SK-N-SH (cell line): ENCODE results near the gene ABCA1. TPM values are rescaled to one million over a fixed set of nuclear protein-coding genes. Genes with fewer than 3 reads are reported as not detected.
A peak's percentile ranks its signal among the peaks of the same experiment; 100 is the strongest.

Experiments
- CTCF ChIA-PET: fragments of 300-600, 350-600 bp; formaldehyde crosslinking; extraction: SDS; loops from one replicate; lab custom pipeline; 2021; lab: Yijun Ruan, JAX
- POLR2A ChIA-PET: fragments of 350-600 bp; sonication (Branson Sonifier 250); formaldehyde crosslinking; extraction: SDS; loops from one replicate; lab custom pipeline; 2020; ENCODE audit warnings: antibody characterized with exemption, inconsistent platforms; lab: Yijun Ruan, JAX
- DNase-seq: peaks from one replicate; pipeline ENCODE4 v3.0.0; 2012
- H2AFZ ChIP-seq: fragments of 200-600 bp; sonication (generic); 2 replicates; pipeline ENCODE4 v1.8.1; 2016; ENCODE audit warnings: antibody characterized with exemption, mild to moderate bottlenecking, low read depth
- H3F3A ChIP-seq: fragments of 200-600 bp; sonication (generic); replicated peaks from 2 replicates; pipeline ENCODE3; 2016; ENCODE audit warnings: antibody characterized with exemption, mild to moderate bottlenecking; ENCODE audit not compliant: insufficient read depth
- H3K27ac ChIP-seq, 2 experiments: fragments of 200-500 bp in 1 of 2; fragments of 200-600 bp in 1 of 2; sonication (Bioruptor generic) in 1 of 2; sonication (generic), shearing (Covaris generic) in 1 of 2; 2 replicates each; pipeline versions ENCODE4 v1.5.1 to v1.6.1; 2014 to 2016; ENCODE audit warnings: low read depth in 2 of 2, inconsistent platforms in 1 of 2, low read length in 1 of 2, mild to moderate bottlenecking in 1 of 2, mixed read lengths in 1 of 2
- H3K27me3 ChIP-seq: fragments of 200-600 bp; sonication (generic), shearing (Covaris generic); 2 replicates; pipeline ENCODE4 v1.6.1; 2016; ENCODE audit warnings: mixed run types; ENCODE audit not compliant: insufficient read depth
- H3K36me3 ChIP-seq, 2 experiments: fragments of 200-500 bp in 1 of 2; fragments of 200-600 bp in 1 of 2; sonication (Bioruptor generic) in 1 of 2; sonication (generic) in 1 of 2; replicated peaks in 1 of 2; 2 replicates each; pipeline versions ENCODE3 to v1.5.1; 2014 to 2016; ENCODE audit warnings: low read length in 1 of 2, mild to moderate bottlenecking in 1 of 2; ENCODE audit not compliant: insufficient read depth in 2 of 2, control insufficient read depth in 1 of 2
- H3K4me1 ChIP-seq, 2 experiments: fragments of 200-500 bp in 1 of 2; fragments of 200-600 bp in 1 of 2; sonication (Bioruptor generic) in 1 of 2; sonication (generic), shearing (Covaris generic) in 1 of 2; 2 replicates each; pipeline versions ENCODE4 v1.5.1 to v1.6.1; 2014 to 2016; ENCODE audit warnings: low read depth in 1 of 2, low read length in 1 of 2, mixed run types in 1 of 2; ENCODE audit not compliant: insufficient read depth in 2 of 2, control insufficient read depth in 1 of 2
- H3K4me2 ChIP-seq: fragments of 200-600 bp; sonication (generic), shearing (Covaris generic); 2 replicates; pipeline ENCODE4 v1.6.1; 2017; ENCODE audit warnings: mixed run types
- H3K4me3 ChIP-seq, 2 experiments: fragments of 200-500 bp in 1 of 2; fragments of 200-600 bp in 1 of 2; sonication (Bioruptor generic) in 1 of 2; sonication (generic), shearing (Covaris generic) in 1 of 2; 2 replicates each; pipeline versions ENCODE4 v1.5.1 to v1.8.1; 2014 to 2016; ENCODE audit warnings: low read depth in 2 of 2, inconsistent platforms in 1 of 2, low read length in 1 of 2, mild to moderate bottlenecking in 1 of 2, mixed read lengths in 1 of 2, moderate library complexity in 1 of 2
- H3K79me2 ChIP-seq: fragments of 200-600 bp; sonication (generic); 2 replicates; pipeline ENCODE4 v1.8.1; 2017; ENCODE audit warnings: mild to moderate bottlenecking; ENCODE audit not compliant: insufficient read depth
- H3K9ac ChIP-seq: fragments of 200-600 bp; sonication (generic); 2 replicates; pipeline ENCODE4 v1.6.1; 2017; ENCODE audit warnings: mixed run types
- H3K9me2 ChIP-seq: fragments of 200-600 bp; sonication (generic); 2 replicates; pipeline ENCODE4 v1.6.1; 2017; ENCODE audit warnings: mixed run types
- H3K9me3 ChIP-seq: fragments of 200-600 bp; sonication (generic); 2 replicates; pipeline ENCODE4 v1.6.1; 2017; ENCODE audit warnings: mixed run types, mild to moderate bottlenecking, moderate library complexity
- H4K20me1 ChIP-seq: fragments of 200-600 bp; sonication (generic); 2 replicates; pipeline ENCODE4 v1.6.1; 2017; ENCODE audit warnings: mild to moderate bottlenecking, mixed run types; ENCODE audit not compliant: insufficient read depth
- ELF1 ChIP-seq: IDR thresholded peaks from 2 replicates; pipeline ENCODE4 v1.4.0; 2012
- EP300 ChIP-seq, 2 experiments: IDR thresholded peaks; 2 replicates each; pipeline versions ENCODE4 v1.4.0 to v1.6.1; 2012; ENCODE audit warnings: borderline replicate concordance in 1 of 2, low read depth in 1 of 2, low read length in 1 of 2
- FOSL2 ChIP-seq: IDR thresholded peaks from 2 replicates; pipeline ENCODE4 v1.4.0; 2012; ENCODE audit warnings: low read depth, mild to moderate bottlenecking, moderate library complexity, borderline replicate concordance
- FOXJ3 ChIP-seq: sonication (generic); formaldehyde crosslinking; IDR thresholded peaks from 2 replicates; pipeline ENCODE4 v1.5.1; 2020; ENCODE audit warnings: mild to moderate bottlenecking, missing genetic modification reagents
- FOXM1 ChIP-seq: IDR thresholded peaks from 2 replicates; pipeline ENCODE4 v1.4.0; 2012; ENCODE audit warnings: low read depth, mild to moderate bottlenecking
- GATA2 ChIP-seq: sonication (generic); formaldehyde crosslinking; IDR thresholded peaks from 2 replicates; pipeline ENCODE4 v1.5.0; 2020; ENCODE audit warnings: mild to moderate bottlenecking, missing genetic modification reagents
- JUND ChIP-seq: IDR thresholded peaks from 2 replicates; pipeline ENCODE4 v1.4.0; 2012
- NFIC ChIP-seq: IDR thresholded peaks from 2 replicates; pipeline ENCODE4 v1.4.0; 2012; ENCODE audit warnings: borderline replicate concordance
- RAD21 ChIP-seq: IDR thresholded peaks from 2 replicates; pipeline ENCODE4 v1.6.1; 2012; ENCODE audit warnings: mild to moderate bottlenecking, low read length
- RCOR1 ChIP-seq: fragments of 150-350 bp; IDR thresholded peaks from 2 replicates; pipeline ENCODE4 v1.6.1; 2017; ENCODE audit warnings: antibody characterized with exemption, low read length
- RXRA ChIP-seq: IDR thresholded peaks from 2 replicates; pipeline ENCODE4 v1.4.0; 2012; ENCODE audit warnings: low read depth, mild to moderate bottlenecking, borderline replicate concordance
- SIN3A ChIP-seq: IDR thresholded peaks from 2 replicates; pipeline ENCODE4 v1.6.1; 2012; ENCODE audit warnings: low read depth, mild to moderate bottlenecking, low read length, moderate library complexity, borderline replicate concordance
- SMC3 ChIP-seq: IDR thresholded peaks from 2 replicates; pipeline ENCODE4 v1.6.1; 2012; ENCODE audit warnings: low read depth, low read length, improper control_type of control experiment
- TAF1 ChIP-seq: IDR thresholded peaks from 2 replicates; pipeline ENCODE4 v1.6.1; 2012; ENCODE audit warnings: low read depth, mild to moderate bottlenecking, low read length, moderate library complexity, borderline replicate concordance
- TCF12 ChIP-seq: IDR thresholded peaks from 2 replicates; pipeline ENCODE4 v1.4.0; 2012
- TEAD4 ChIP-seq: IDR thresholded peaks from 2 replicates; pipeline ENCODE4 v1.4.0; 2012; ENCODE audit warnings: mild to moderate bottlenecking, borderline replicate concordance; ENCODE audit not compliant: insufficient read depth
- WGBS: methylation state at CpG from one replicate; pipeline ENCODE4 v1.1.6; 2017; ENCODE audit warnings: low lambda C conversion rate; 5-methylcytosine and 5-hydroxymethylcytosine counted together
- polyA plus RNA-seq, 3 experiments: library from polyadenylated mRNA; depleted of rRNA; stranded (reverse); fragments of >200 nt; gene quantifications; 2 replicates each; pipeline ENCODE4 v1.2.3, GENCODE V29; 2012
- TF ChIP-seq, protein P1 (sequence below): IDR thresholded peaks from 2 replicates; pipeline ENCODE4 v1.4.0; 2012; ENCODE audit warnings: low read depth
- TF ChIP-seq, protein P2 (sequence below): fragments of 200-600 bp; sonication (generic); IDR thresholded peaks from 2 replicates; pipeline ENCODE4 v1.6.1; 2017; ENCODE audit warnings: antibody characterized with exemption, mild to moderate bottlenecking, moderate library complexity
- TF ChIP-seq, protein P3 (sequence below): IDR thresholded peaks from 2 replicates; pipeline ENCODE4 v1.6.1; 2012; ENCODE audit warnings: mild to moderate bottlenecking, low read depth, low read length, moderate library complexity

The ABCA1 gene
- polyA plus RNA-seq, 1 of the 3 experiments (the other 2 are of a cell fraction), result 5.3 TPM

DNA sequence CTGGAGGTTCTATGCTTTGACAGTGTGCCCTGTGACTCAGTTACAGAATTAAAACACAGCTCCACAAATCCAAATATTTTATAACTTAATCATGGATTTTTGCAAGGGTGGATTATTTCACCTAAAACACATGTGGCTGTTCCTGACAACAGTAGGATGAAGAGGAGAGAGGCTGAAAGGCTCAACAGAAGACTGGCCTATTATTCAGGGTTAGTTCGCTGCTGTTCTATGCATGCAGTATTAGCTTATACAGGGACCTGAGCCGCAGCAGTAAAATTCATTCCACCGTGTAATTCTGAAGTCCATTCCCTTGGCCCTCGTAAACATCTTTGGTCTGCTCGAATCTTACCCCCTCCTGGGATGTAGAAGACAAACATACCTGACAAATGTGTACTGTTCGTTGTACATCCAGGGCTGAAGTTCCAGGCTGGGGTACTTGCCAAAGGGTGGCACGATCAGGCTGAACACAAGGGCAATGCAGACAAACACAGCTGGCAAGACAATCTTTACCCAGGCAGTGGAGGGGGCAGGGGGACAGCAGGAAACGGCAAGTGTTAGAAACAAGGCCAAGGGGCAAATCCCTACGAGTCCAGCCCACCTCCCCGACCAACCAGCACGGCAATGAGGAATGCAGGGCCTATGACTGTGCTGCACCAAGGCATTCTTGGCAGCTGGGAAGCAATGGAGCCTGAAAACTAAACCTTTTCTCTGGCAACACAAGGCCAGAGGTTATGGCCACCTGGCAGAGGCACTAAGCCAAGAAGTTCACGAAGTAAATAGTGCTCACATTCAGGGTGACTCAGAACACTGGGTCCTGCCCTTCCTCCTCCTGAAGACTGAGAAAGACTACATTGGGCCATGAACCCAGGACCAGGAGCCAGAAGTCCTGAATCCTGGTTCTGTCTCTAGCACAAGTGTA is 117.3 kb downstream of the ABCA1 start:
- Histone ChIP-seq H3K27me3 (no peaks in the 10 kb centered on the region), H2AFZ (no peak overlapping the region), H3K79me2 (no peaks in the 10 kb centered on the region), H3K9me3 (no peaks in the 10 kb centered on the region), H3K27ac (no peak overlapping the region), H3K9ac (no peak overlapping the region), H3K4me2 (no peak overlapping the region), H3K4me1 (peaks cover 0 to 3% of the 10 kb centered on the region in 2 experiments; a peak in 1 of 4 replicates), H3F3A (no peaks in the 10 kb centered on the region), H3K36me3 (peaks cover 12 to 40% of the 10 kb centered on the region in 2 experiments), H3K9me2 (no peaks in the 10 kb centered on the region), H4K20me1 (no peaks in the 10 kb centered on the region), H3K4me3 (no peak overlapping the region)
- 78% methylated on average over 12 of the region's 12 CpGs for WGBS
- no peak for DNase-seq
- ChIA-PET CTCF (interaction anchor here (0.8 to 1.2 kb wide), 4 partner anchors 9 to 605 kb away, joined by 3 to 4 read pairs (median 3); no protein-coding TSS in a partner anchor), POLR2A (no interaction called here)
- no peak for TF ChIP-seq FOXJ3 (CRISPR knock-in tag)
- TF ChIP-seq FOSL2, result peak; percentile 9; the same call in 1 of the 2 replicates
- TF ChIP-seq RCOR1, result no peak
- no peak for TF ChIP-seq RAD21
- no peak for TF ChIP-seq FOXM1
- 0 out of 2 replicates have a peak, but pooled peaks have one; percentile 19 for TF ChIP-seq TCF12
- TF ChIP-seq SMC3, result no peak
- TF ChIP-seq EP300 (IDR thresholded peaks at IDR 0.05; ENCODE audit: borderline replicate concordance in 1 of 2, low read depth in 1 of 2, low read length in 1 of 2), result no peak
- 0 out of 2 replicates have a peak, but pooled peaks have one; percentile 10 for TF ChIP-seq NFIC
- no peak for TF ChIP-seq TAF1
- TF ChIP-seq ELF1, result no peak
- TF ChIP-seq SIN3A, result no peak
- TF ChIP-seq, protein P1, sequence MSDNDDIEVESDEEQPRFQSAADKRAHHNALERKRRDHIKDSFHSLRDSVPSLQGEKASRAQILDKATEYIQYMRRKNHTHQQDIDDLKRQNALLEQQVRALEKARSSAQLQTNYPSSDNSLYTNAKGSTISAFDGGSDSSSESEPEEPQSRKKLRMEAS, result no peak
- TF ChIP-seq JUND, result no peak

DNA sequence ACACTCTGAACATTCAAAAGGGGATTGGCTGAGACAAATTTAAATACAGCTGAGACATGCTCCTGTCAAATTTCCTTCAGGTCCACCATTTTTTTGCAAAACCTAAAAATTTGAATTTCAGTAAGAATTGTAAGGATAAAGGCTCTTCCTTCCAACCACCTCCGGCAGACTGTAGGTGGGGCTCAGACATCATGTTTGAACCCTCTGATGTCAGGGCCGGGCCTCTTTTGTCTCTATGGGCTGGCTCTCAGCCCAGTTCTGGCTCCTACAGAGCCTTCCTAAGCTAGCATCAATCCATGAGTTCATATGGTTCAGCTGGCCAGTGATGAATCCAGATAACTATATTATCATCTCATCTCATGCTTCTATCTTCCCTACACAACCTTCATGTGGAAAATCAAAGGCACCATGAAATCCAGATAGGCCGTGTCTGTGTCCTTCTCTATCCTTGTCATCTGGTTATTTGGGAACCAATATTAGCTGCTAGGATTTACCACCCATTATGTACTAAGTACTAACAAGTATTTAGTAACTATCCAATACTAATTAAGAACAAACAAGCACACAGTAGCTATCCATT is 119.8 kb downstream of the ABCA1 start:
- peak; percentile 62 for DNase-seq
- Histone ChIP-seq H3K9me2 (no peaks in the 10 kb centered on the region), H3K27ac (peak overlapping the region in 1 of 2 experiments; percentile 28; a peak in 1 of 4 replicates), H3F3A (no peaks in the 10 kb centered on the region), H3K9ac (no peak overlapping the region), H3K4me2 (no peak overlapping the region), H3K36me3 (peaks cover 0 to 42% of the 10 kb centered on the region in 2 experiments), H4K20me1 (no peaks in the 10 kb centered on the region), H3K4me1 (peaks cover 0 to 4% of the 10 kb centered on the region in 2 experiments; a peak in 2 of 4 replicates), H3K79me2 (no peaks in the 10 kb centered on the region), H3K4me3 (no peak overlapping the region), H3K9me3 (no peaks in the 10 kb centered on the region), H3K27me3 (no peaks in the 10 kb centered on the region), H2AFZ (no peak overlapping the region)
- CTCF ChIA-PET, result interaction anchor here (0.6 to 4.2 kb wide), 21 partner anchors 9 to 611 kb away, joined by 3 to 21 read pairs (median 5); no protein-coding TSS in a partner anchor
- WGBS, result 72% methylated on average over 3 of the region's 3 CpGs
- POLR2A ChIA-PET, result no interaction called here
- TF ChIP-seq, protein P2, sequence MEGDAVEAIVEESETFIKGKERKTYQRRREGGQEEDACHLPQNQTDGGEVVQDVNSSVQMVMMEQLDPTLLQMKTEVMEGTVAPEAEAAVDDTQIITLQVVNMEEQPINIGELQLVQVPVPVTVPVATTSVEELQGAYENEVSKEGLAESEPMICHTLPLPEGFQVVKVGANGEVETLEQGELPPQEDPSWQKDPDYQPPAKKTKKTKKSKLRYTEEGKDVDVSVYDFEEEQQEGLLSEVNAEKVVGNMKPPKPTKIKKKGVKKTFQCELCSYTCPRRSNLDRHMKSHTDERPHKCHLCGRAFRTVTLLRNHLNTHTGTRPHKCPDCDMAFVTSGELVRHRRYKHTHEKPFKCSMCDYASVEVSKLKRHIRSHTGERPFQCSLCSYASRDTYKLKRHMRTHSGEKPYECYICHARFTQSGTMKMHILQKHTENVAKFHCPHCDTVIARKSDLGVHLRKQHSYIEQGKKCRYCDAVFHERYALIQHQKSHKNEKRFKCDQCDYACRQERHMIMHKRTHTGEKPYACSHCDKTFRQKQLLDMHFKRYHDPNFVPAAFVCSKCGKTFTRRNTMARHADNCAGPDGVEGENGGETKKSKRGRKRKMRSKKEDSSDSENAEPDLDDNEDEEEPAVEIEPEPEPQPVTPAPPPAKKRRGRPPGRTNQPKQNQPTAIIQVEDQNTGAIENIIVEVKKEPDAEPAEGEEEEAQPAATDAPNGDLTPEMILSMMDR, result peak; percentile 46
- TF ChIP-seq SMC3 (peak; percentile 46; the same call in 1 of the 2 replicates), ELF1 (no peak), GATA2 (CRISPR knock-in tag) (peak; percentile 48; the same call in 1 of the 2 replicates), TEAD4 (no peak), NFIC (0 out of 2 replicates have a peak, but pooled peaks have one; percentile 38), RAD21 (peak; percentile 81), RXRA (no peak)
- TF ChIP-seq, protein P3, sequence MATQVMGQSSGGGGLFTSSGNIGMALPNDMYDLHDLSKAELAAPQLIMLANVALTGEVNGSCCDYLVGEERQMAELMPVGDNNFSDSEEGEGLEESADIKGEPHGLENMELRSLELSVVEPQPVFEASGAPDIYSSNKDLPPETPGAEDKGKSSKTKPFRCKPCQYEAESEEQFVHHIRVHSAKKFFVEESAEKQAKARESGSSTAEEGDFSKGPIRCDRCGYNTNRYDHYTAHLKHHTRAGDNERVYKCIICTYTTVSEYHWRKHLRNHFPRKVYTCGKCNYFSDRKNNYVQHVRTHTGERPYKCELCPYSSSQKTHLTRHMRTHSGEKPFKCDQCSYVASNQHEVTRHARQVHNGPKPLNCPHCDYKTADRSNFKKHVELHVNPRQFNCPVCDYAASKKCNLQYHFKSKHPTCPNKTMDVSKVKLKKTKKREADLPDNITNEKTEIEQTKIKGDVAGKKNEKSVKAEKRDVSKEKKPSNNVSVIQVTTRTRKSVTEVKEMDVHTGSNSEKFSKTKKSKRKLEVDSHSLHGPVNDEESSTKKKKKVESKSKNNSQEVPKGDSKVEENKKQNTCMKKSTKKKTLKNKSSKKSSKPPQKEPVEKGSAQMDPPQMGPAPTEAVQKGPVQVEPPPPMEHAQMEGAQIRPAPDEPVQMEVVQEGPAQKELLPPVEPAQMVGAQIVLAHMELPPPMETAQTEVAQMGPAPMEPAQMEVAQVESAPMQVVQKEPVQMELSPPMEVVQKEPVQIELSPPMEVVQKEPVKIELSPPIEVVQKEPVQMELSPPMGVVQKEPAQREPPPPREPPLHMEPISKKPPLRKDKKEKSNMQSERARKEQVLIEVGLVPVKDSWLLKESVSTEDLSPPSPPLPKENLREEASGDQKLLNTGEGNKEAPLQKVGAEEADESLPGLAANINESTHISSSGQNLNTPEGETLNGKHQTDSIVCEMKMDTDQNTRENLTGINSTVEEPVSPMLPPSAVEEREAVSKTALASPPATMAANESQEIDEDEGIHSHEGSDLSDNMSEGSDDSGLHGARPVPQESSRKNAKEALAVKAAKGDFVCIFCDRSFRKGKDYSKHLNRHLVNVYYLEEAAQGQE, result no peak
- TF ChIP-seq, protein P1, result no peak
